Posterior vena cava (tissue), 2 donors: ENCODE measurements around the gene MRPS14. TPM values are rescaled to one million over a fixed set of nuclear protein-coding genes. Genes with fewer than 3 reads are reported as not detected.
"Not testable (repeated sequence)": the region's sequence is repeated elsewhere in the genome, so short reads cannot be mapped to it uniquely, and the experiment has no call there.

ENCODE experiments used
- DNase-seq: peaks from one replicate; pipeline ENCODE4 v3.0.0-alpha.2; 2020; ENCODE audit warnings: low spot score
- intact Hi-C, 2 donors: fragments of 100-400 bp; cut with DNase I; formaldehyde crosslinking; loops; one replicate each; pipeline versions ENCODE4 v1.14.1 to v1.14.2; 2022 to 2023
- total RNA-seq, 2 donors: library from RNA; stranded (reverse); fragmentation: NEBNext Ultra II Directional; extraction: Animal tissue kit (Norgen Biotek cat#: 25700); gene quantifications; one replicate each; pipeline ENCODE4 v1.2.1, GENCODE V29; 2021
- donor health status: DM: yes; HTN: yes; CAD: no.
- donor health status: DM: yes; HTN: yes; CAD: no.

The MRPS14 gene
- total RNA-seq, 2 donors from 2014 or later: 18.1 to 28.8 TPM

- DNase-seq: no peak
- intact Hi-C loops: loop anchor here (5.0 to 10.0 kb wide), 4 partner anchors 90 to 548 kb away; no protein-coding TSS in a partner anchor
Measured at GRCh38 chr1:175034775-175035174, 11.6 kb upstream of the MRPS14 start.

GRCh38 chr1:175033953-175034352 is 10.7 kb upstream of the MRPS14 start:
- DNase-seq: no peak
- intact Hi-C loops: loop anchor here (5.0 to 10.0 kb wide), 3 partner anchors 91 to 281 kb away; no protein-coding TSS in a partner anchor

DNA sequence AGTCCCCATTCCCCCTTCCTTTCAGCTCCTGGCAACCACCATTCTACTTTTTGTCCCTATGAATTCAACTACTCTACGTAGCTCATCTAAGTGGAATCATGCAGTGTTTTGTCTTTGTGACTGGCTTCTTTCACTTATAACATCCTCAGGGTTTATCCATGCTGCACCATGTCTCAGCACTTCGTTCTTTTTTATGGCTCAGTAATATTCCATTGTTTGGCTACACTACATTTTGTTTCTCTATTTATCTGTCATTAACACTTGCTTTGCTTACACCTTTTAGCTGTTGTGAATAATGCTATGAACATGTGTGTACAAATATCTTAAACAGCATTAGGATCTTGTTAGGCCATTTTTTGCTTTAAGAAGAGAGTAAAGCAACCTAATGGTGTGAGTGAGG is 1.5 kb upstream of the MRPS14 start:
- DNase-seq: no peak
- intact Hi-C loops: no loop called here

- intact Hi-C loops, DNase-seq: not testable (repeated sequence)
Measured at GRCh38 chr1:175023922-175024242, 657 bp upstream of the MRPS14 start.

- intact Hi-C loops: no loop called here
- DNase-seq: no peak
Measured at GRCh38 chr1:175019524-175019923, 3.7 kb downstream of the MRPS14 start.

DNA sequence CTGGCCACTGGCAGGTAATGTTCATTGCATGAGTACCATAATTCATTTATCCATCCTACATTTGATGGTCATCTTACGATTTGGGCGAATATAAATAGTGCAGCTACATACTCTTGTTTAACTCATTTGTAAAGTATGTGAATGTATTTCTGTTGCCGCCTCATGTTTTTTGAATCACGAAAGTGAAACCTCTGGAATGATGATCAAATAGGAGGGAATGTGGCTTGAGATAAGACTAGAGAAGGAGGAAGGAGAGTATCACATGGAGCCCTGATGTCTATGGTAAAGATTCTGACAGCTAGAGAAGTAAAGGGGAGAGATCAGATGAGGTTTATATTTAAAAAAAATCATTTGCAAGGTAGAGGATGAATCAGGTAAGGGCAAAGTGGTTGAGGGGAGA is 8.0 kb downstream of the MRPS14 start:
- intact Hi-C loops: no loop called here
- DNase-seq: no peak

GRCh38 chr1:175013445-175013844 is 9.8 kb downstream of the MRPS14 start:
- DNase-seq: no peak
- intact Hi-C loops: no loop called here

DNA sequence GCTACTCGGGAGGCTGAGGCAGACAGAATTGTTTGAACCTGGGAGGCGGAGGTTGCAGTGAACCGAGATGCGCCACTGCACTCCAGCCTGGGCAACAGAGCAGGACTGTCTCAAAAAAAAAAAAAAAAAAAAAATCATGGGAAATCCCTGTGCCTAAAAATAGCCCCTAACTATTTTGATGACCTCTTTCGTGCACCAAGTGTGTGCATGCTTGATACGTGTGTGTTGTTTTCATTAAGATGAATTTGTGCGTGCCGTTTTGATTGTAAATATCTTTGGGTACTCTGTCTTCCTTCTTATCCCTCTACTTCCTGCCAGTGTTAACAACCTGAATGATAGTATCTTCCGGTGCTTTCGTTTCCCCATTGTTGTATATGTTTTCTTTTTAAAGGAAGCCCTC is 13.7 kb downstream of the MRPS14 start:
- intact Hi-C loops: no loop called here

DNA sequence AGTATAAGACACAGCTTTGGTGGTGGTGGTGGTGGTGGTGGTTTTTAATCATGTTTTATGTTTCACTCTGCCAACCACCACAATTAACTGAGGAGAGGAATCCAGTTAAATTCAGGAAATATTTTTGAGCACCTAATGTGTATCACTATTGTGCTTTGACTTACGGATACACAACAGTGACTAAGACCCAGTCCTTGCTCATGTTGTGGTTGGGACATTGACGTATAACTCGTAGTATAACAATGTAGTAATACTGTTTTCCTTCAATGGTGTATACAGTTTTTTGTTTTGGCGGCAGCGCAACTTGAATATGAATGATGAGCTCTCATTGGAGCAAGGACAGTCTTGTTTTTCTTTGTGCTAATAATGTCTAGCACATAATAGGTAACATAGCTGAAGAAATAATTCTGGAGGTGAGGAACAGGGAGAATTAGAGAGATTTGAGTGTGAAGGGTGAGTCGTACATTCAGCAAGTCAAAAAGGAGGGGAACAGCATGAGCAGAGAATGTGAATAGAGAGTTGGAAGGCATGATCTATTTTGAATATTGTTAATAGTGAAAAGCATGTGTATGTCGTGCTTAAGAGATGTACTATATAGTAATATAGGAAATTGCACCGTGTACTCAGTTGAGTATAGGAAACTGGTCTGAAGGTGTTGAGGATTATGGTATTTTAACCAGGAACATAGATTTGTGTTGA is 18.0 kb downstream of the MRPS14 start:
- no peak for DNase-seq
- intact Hi-C loops: no loop called here

More for the DNA sequence above, 13.7 kb downstream of the MRPS14 start:
- no peak for DNase-seq

- intact Hi-C loops: no loop called here
- no peak for DNase-seq
Measured at GRCh38 chr1:175003521-175003920, 19.7 kb downstream of the MRPS14 start.

DNA sequence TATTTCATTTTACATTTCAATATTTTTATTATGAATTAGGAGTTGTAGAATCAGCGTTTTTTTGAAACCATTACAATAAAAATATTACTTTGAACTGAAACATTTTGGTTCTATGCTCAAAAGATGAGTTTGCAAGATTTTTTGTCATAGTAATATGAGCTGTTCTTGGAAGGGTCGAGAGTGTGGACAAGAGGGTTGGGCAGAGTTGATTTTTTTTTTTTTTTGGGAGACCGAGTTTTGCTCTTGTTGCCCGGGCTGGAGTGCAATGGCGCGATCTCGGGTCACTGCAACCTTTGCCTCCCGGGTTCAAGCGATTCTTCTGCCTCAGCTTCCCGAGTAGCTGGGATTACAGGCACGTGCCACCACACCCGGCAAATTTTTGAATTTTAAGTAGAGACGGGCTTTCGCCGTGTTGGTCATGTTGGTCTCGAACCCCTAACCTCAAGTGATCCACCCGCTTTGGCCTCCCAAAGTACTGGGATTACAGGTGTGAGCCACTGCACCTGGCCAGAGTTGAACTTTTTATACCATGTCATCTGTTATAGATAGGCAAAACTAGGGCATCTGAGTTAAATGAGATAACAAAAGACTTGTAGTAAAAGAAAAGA is 20.2 kb downstream of the MRPS14 start:
- intact Hi-C loops: no loop called here

DNA sequence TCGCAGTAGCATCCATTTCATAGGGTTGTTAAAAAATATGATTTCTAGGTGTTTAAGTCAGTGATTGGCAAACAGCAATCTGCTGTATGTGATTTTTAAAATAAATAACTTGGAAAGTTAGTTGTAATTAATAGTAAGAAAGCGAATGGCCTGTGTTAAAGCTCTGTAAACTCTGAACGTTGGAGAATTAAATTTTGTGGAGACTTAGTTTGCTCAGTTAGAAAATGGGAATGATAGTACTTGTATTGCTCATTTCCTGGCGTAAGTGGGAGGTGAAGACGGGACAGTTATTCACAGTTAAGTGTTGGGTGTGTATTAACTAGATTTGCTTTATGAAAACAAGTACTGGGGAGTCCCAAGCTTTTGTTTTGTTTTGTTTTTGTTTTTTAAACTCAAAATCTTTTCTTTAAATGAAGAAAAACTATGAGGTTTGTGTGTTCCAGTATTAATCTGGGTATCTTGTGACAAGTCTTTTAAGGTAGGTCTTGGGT is 22.5 kb downstream of the MRPS14 start:
- intact Hi-C loops: no loop called here
- DNase-seq: no peak

More for the DNA sequence above, 20.2 kb downstream of the MRPS14 start:
- no peak for DNase-seq

GRCh38 chr1:174999936-175000696 is 23.1 kb downstream of the MRPS14 start, which contains the start of gene CACYBP:
TSS of gene CACYBP (plus strand) at chr1:174999947. CDS start at chr1:175000181, 234 bp downstream.
- DNase-seq: peak; percentile 89
- intact Hi-C loops: no loop called here

DNA sequence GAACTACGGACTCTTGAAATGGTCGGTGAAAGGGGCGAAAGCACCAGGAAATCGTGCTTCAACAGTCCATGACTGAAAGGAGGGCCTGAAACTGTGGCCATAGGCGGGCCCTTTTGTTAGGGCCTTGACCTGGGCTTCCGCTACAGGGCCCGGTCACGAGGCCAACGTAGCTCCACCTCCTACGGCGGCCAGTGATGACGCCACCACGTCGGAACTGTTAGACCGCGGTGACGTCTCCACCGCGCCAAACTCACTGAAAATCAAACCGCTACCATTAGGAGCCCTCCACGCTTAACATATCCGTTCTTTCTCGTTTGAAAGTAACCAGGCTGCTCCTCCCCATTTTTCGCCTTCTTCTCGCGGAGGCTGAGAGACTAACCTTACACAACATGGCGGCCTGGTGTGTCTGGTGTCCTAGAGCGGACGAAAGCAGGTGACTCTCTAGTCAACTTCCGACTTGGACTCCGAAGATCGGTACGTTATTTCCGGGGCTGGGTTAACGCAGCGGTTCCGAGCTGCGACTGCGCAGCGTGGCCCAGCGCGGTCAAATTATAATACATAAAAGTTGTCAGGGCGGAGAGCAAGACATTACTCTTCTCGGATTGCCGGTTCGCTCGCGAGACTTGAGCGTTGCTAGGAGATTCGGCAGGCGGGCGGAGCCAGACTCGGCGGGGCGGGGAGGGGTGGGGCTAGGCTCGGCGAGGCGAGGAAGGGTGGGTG is 23.8 kb downstream of the MRPS14 start:
- intact Hi-C loops: no loop called here
- peak; percentile 99 for DNase-seq

DNA sequence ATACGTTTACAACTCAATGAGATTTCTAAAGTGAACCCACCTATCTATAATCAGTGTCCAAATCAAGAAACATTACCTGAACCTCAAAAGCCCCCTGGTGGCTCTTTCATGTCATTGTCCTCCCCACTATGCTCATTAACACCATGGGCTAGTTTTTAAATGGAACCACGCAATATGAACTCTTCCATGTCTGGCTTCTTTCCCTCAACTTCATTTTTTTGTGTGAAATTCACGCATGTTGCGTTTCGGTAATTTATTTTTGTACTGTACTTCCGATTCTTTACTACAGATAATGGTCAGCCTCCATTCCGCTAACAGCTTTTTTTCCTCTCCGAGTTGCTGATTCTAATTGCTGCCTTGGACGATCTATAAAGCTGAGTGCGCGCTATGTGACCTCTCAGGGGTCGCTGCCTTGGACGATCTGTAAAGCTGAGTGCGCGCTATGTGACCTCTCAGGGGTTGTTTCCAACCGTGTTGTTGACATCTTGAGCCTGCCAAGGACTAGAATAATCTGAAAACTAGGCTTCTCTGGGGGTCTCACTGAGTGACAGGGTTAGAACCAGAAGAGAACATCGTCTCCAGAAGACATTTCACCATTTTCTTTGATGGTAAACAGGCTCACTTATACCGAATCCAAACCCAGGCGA is 24.5 kb downstream of the MRPS14 start:
- DNase-seq: no peak
- intact Hi-C loops: no loop called here

DNA sequence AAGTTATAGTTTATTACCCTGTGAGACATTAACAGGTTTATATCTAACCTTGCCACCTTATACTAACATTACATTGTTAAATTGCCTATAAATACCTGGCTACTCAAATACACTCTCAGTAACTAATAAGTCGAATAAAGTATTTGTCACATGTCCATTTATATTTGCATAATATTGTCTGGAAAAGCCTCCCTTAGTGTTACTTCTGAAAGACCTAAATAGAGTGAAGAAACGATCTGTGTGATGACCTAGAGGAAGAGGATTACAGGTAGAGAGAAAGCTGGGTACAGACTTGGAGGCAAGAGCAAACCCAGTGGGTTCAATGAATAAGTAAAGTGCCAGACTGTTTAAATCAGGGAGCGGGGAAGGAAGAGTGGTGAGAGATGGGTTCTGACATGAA is 26.2 kb downstream of the MRPS14 start:
- no peak for DNase-seq
- intact Hi-C loops: no loop called here

DNA sequence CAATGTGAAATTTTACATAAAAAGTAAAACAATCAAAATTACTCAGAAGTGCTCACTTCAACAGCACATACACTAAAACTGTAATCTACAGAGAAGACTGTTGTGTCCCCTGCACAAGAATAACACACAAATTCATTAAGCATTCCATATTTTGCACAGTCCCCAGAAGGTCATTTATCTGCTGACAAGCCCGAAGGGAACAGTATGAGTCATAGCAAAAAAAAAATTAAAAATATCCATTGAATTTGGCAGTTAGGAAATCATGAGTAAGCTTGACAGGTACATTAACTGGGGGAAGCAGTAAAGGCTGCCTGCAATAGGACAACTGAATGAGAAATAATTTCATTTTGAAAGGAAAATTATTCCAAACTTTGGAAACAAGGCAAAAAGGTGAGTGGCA is 26.7 kb downstream of the MRPS14 start:
- intact Hi-C loops: no loop called here
- no peak for DNase-seq

- intact Hi-C loops: no loop called here
- no peak for DNase-seq
Measured at GRCh38 chr1:174995916-174996315, 27.3 kb downstream of the MRPS14 start.

DNA sequence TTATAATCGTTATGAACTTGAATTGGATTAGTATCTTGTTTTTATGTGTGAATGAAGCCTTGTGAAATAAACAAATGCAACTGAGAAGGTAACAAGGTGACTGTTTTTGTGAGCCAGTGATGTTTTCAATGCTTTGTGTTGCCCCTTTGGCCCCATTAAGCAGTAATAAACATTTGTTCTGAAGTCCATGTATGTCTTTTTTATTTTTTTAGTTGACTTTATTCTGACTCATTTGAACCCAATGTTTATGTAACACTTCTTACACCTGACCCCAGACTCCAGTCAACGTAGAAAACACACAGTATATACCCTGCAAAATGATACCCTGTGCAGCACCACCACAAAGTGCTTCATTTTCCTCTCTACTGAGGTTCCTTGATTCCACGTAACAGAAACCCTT is 28.1 kb downstream of the MRPS14 start:
- DNase-seq: no peak
- intact Hi-C loops: no loop called here
